Neural cell (in vitro differentiated cells): Measurements from ENCODE around the gene FOXF1. TPM values are rescaled to one million over a fixed set of nuclear protein-coding genes. Genes with fewer than 3 reads are reported as not detected.

ENCODE experiments used
- H2AFZ ChIP-seq: fragments of 200-600, 300-800 bp; sonication (generic), shearing (Covaris generic); 2 replicates; pipeline ENCODE4 v1.6.0; 2014; ENCODE audit warnings: low read depth, mild to moderate bottlenecking, antibody characterized with exemption, low read length, moderate library complexity
- H3F3A ChIP-seq: fragments of 200-600 bp; shearing (Covaris generic); 2 replicates; pipeline ENCODE4 v1.6.1; 2016; ENCODE audit warnings: mild to moderate bottlenecking, moderate library complexity, mixed read lengths, antibody characterized with exemption, low read length; ENCODE audit not compliant: insufficient read depth, poor library complexity, severe bottlenecking
- H3K27ac ChIP-seq: fragments of 200-600, 300-800 bp; sonication (generic), shearing (Covaris generic); 2 replicates; pipeline ENCODE4 v1.5.1; 2014; ENCODE audit warnings: mild to moderate bottlenecking, low read length, moderate library complexity
- H3K27me3 ChIP-seq: fragments of 300-800, 200-600 bp; sonication (generic), shearing (Covaris generic); 2 replicates; pipeline ENCODE4 v1.6.0; 2014; ENCODE audit warnings: mild to moderate bottlenecking, low read depth, low read length, moderate library complexity; ENCODE audit not compliant: insufficient read depth
- H3K36me3 ChIP-seq: fragments of 300-800, 200-600 bp; sonication (generic), shearing (Covaris generic); 2 replicates; pipeline ENCODE4 v1.5.1; 2014; ENCODE audit warnings: mild to moderate bottlenecking, antibody characterized with exemption, low read length, moderate library complexity; ENCODE audit not compliant: insufficient read depth
- H3K4me2 ChIP-seq: fragments of 300-800, 200-600 bp; sonication (generic), shearing (Covaris generic); 2 replicates; pipeline ENCODE4 v1.6.0; 2014; ENCODE audit warnings: mild to moderate bottlenecking, low read length
- H3K4me3 ChIP-seq: fragments of 300-800, 200-600 bp; sonication (generic), shearing (Covaris generic); 2 replicates; pipeline ENCODE4 v1.5.1; 2014; ENCODE audit warnings: mild to moderate bottlenecking, low read length, moderate library complexity
- H3K79me2 ChIP-seq: fragments of 200-600 bp; shearing (Covaris generic); replicated peaks from 2 replicates; pipeline ENCODE4 v1.6.0; 2014; ENCODE audit warnings: mild to moderate bottlenecking, low read length, moderate library complexity; ENCODE audit not compliant: insufficient read depth
- H3K9ac ChIP-seq: fragments of 300-800, 200-600 bp; sonication (generic), shearing (Covaris generic); 2 replicates; pipeline ENCODE4 v1.6.1; 2016; ENCODE audit warnings: mild to moderate bottlenecking, low read length, mixed read lengths
- H3K9me2 ChIP-seq: fragments of 200-600 bp; shearing (Covaris generic); 2 replicates; pipeline ENCODE4 v1.6.1; 2016; ENCODE audit warnings: mild to moderate bottlenecking, low read length, mixed read lengths; ENCODE audit not compliant: insufficient read depth
- H3K9me3 ChIP-seq: fragments of 200-600, 300-800 bp; sonication (generic), shearing (Covaris generic); 2 replicates; pipeline ENCODE4 v1.6.1; 2016; ENCODE audit warnings: mild to moderate bottlenecking, mixed run types, low read length, moderate library complexity, mixed read lengths
- H4K20me1 ChIP-seq: fragments of 200-600 bp; shearing (Covaris generic); 2 replicates; pipeline ENCODE4 v1.6.1; 2016; ENCODE audit warnings: mild to moderate bottlenecking, mixed run types; ENCODE audit not compliant: insufficient read depth
- CTCF ChIP-seq: fragments of 450-650 bp; IDR thresholded peaks from 2 replicates; pipeline ENCODE4 v1.5.1; 2014; ENCODE audit warnings: antibody characterized with exemption, mild to moderate bottlenecking, moderate library complexity; ENCODE audit not compliant: poor library complexity, severe bottlenecking
- EP300 ChIP-seq: fragments of 450-650 bp; conservative IDR thresholded peaks from 2 replicates; pipeline ENCODE4 v1.6.1; 2014; ENCODE audit warnings: antibody characterized with exemption, mild to moderate bottlenecking, moderate library complexity; ENCODE audit not compliant: poor library complexity, severe bottlenecking
- EZH2 ChIP-seq: fragments of 200-600, 300-800 bp; shearing (Covaris generic), sonication (generic); IDR thresholded peaks from 2 replicates; pipeline ENCODE4 v1.6.1; 2014; ENCODE audit warnings: antibody characterized with exemption, low read length, borderline replicate concordance, mild to moderate bottlenecking; ENCODE audit not compliant: insufficient read depth, poor library complexity, severe bottlenecking
- MXI1 ChIP-seq: fragments of 450-650 bp; conservative IDR thresholded peaks from 2 replicates; pipeline ENCODE4 v1.6.1; 2014; ENCODE audit warnings: antibody characterized with exemption, mild to moderate bottlenecking; ENCODE audit not compliant: poor library complexity, severe bottlenecking
- POLR2AphosphoS5 ChIP-seq: IDR thresholded peaks from 2 replicates; pipeline ENCODE4 v1.6.1; 2012
- RAD21 ChIP-seq: fragments of 450-650 bp; conservative IDR thresholded peaks from 2 replicates; pipeline ENCODE4 v1.6.1; 2014; ENCODE audit warnings: antibody characterized with exemption, mild to moderate bottlenecking, moderate library complexity
- REST ChIP-seq: IDR thresholded peaks from 2 replicates; pipeline ENCODE4 v1.6.1; 2012; ENCODE audit warnings: borderline replicate concordance
- SMC3 ChIP-seq: fragments of 450-650 bp; conservative IDR thresholded peaks from 2 replicates; pipeline ENCODE4 v1.6.1; 2014; ENCODE audit warnings: antibody characterized with exemption, mild to moderate bottlenecking, moderate library complexity; ENCODE audit not compliant: poor library complexity
- TAF1 ChIP-seq: IDR thresholded peaks from 2 replicates; pipeline ENCODE4 v1.6.1; 2012; ENCODE audit warnings: low read depth
- polyA plus RNA-seq: library from polyadenylated mRNA; depleted of rRNA; stranded (reverse); fragments of >200 nt; gene quantifications from 2 replicates; pipeline ENCODE4 v1.2.3, GENCODE V29; 2014

FOXF1 gene
- polyA plus RNA-seq, 1 donor from 2014 or later, result not detected

GRCh38 chr16:86545954-86546637 is 35.8 kb downstream of the FOXF1 start:
- H3K9me3 ChIP-seq, result no peaks in the 10 kb centered on the region
- H3K36me3 ChIP-seq, result peaks cover 4% of the 10 kb centered on the region
- no peaks in the 10 kb centered on the region for H3F3A ChIP-seq
- H3K9me2 ChIP-seq, result no peaks in the 10 kb centered on the region
- H2AFZ ChIP-seq, result no peak overlapping the region
- no peak overlapping the region for H3K4me2 ChIP-seq
- no peak overlapping the region for H3K27ac ChIP-seq
- H3K9ac ChIP-seq, result no peak overlapping the region
- TF ChIP-seq TAF1 (no peak), RAD21 (no peak), EZH2 (no peak)
- H3K79me2 ChIP-seq, result no peaks in the 10 kb centered on the region
- no peaks in the 10 kb centered on the region for H3K27me3 ChIP-seq
- H3K4me3 ChIP-seq, result no peak overlapping the region
- H4K20me1 ChIP-seq, result no peaks in the 10 kb centered on the region

GRCh38 chr16:86546638-86547013 is 36.3 kb downstream of the FOXF1 start:
- H3K27me3 ChIP-seq, result no peaks in the 10 kb centered on the region
- peaks cover 4% of the 10 kb centered on the region for H3K36me3 ChIP-seq
- H3K4me2 ChIP-seq, result no peak overlapping the region
- no peaks in the 10 kb centered on the region for H3K9me2 ChIP-seq
- H4K20me1 ChIP-seq, result no peaks in the 10 kb centered on the region
- no peak for TF ChIP-seq TAF1
- TF ChIP-seq SMC3, result no peak
- no peak for TF ChIP-seq RAD21
- no peak for TF ChIP-seq REST
- no peak for TF ChIP-seq EZH2
- no peak for TF ChIP-seq CTCF
- TF ChIP-seq MXI1, result no peak
- no peak for TF ChIP-seq EP300
- TF ChIP-seq POLR2AphosphoS5, result no peak
- H3K9me3 ChIP-seq, result no peaks in the 10 kb centered on the region
- H3F3A ChIP-seq, result no peaks in the 10 kb centered on the region
- H3K4me3 ChIP-seq, result no peak overlapping the region
- H3K79me2 ChIP-seq, result no peaks in the 10 kb centered on the region
- no peak overlapping the region for H2AFZ ChIP-seq
- H3K27ac ChIP-seq, result no peak overlapping the region
- H3K9ac ChIP-seq, result no peak overlapping the region
